ENCODE measurements around the gene HDAC4.

GRCh38 chr2:239093542-239093941, 307.3 kb downstream of the HDAC4 start:
- TF ChIP-seq CTCF (IDR thresholded peaks at IDR 0.05) (no peak), POLR2A (IDR thresholded peaks at IDR 0.05) (no peak), EP300 (IDR thresholded peaks at IDR 0.05) (no peak), POLR2AphosphoS5 (IDR thresholded peaks at IDR 0.05) (no peak)
